Neural cell (in vitro differentiated cells): ENCODE results near the gene RBMS3. TPM values are rescaled to one million over a fixed set of nuclear protein-coding genes. Genes with fewer than 3 reads are reported as not detected.

Source experiments
- H2AFZ ChIP-seq: fragments of 200-600, 300-800 bp; sonication (generic), shearing (Covaris generic); 2 replicates; pipeline ENCODE4 v1.6.0; 2014; ENCODE audit warnings: low read depth, mild to moderate bottlenecking, antibody characterized with exemption, low read length, moderate library complexity
- H3F3A ChIP-seq: fragments of 200-600 bp; shearing (Covaris generic); 2 replicates; pipeline ENCODE4 v1.6.1; 2016; ENCODE audit warnings: mild to moderate bottlenecking, moderate library complexity, mixed read lengths, antibody characterized with exemption, low read length; ENCODE audit not compliant: insufficient read depth, poor library complexity, severe bottlenecking
- H3K27ac ChIP-seq: fragments of 200-600, 300-800 bp; sonication (generic), shearing (Covaris generic); 2 replicates; pipeline ENCODE4 v1.5.1; 2014; ENCODE audit warnings: mild to moderate bottlenecking, low read length, moderate library complexity
- H3K27me3 ChIP-seq: fragments of 300-800, 200-600 bp; sonication (generic), shearing (Covaris generic); 2 replicates; pipeline ENCODE4 v1.6.0; 2014; ENCODE audit warnings: mild to moderate bottlenecking, low read depth, low read length, moderate library complexity; ENCODE audit not compliant: insufficient read depth
- H3K36me3 ChIP-seq: fragments of 300-800, 200-600 bp; sonication (generic), shearing (Covaris generic); 2 replicates; pipeline ENCODE4 v1.5.1; 2014; ENCODE audit warnings: mild to moderate bottlenecking, antibody characterized with exemption, low read length, moderate library complexity; ENCODE audit not compliant: insufficient read depth
- H3K4me2 ChIP-seq: fragments of 300-800, 200-600 bp; sonication (generic), shearing (Covaris generic); 2 replicates; pipeline ENCODE4 v1.6.0; 2014; ENCODE audit warnings: mild to moderate bottlenecking, low read length
- H3K4me3 ChIP-seq: fragments of 300-800, 200-600 bp; sonication (generic), shearing (Covaris generic); 2 replicates; pipeline ENCODE4 v1.5.1; 2014; ENCODE audit warnings: mild to moderate bottlenecking, low read length, moderate library complexity
- H3K79me2 ChIP-seq: fragments of 200-600 bp; shearing (Covaris generic); replicated peaks from 2 replicates; pipeline ENCODE4 v1.6.0; 2014; ENCODE audit warnings: mild to moderate bottlenecking, low read length, moderate library complexity; ENCODE audit not compliant: insufficient read depth
- H3K9ac ChIP-seq: fragments of 300-800, 200-600 bp; sonication (generic), shearing (Covaris generic); 2 replicates; pipeline ENCODE4 v1.6.1; 2016; ENCODE audit warnings: mild to moderate bottlenecking, low read length, mixed read lengths
- H3K9me2 ChIP-seq: fragments of 200-600 bp; shearing (Covaris generic); 2 replicates; pipeline ENCODE4 v1.6.1; 2016; ENCODE audit warnings: mild to moderate bottlenecking, low read length, mixed read lengths; ENCODE audit not compliant: insufficient read depth
- H3K9me3 ChIP-seq: fragments of 200-600, 300-800 bp; sonication (generic), shearing (Covaris generic); 2 replicates; pipeline ENCODE4 v1.6.1; 2016; ENCODE audit warnings: mild to moderate bottlenecking, mixed run types, low read length, moderate library complexity, mixed read lengths
- H4K20me1 ChIP-seq: fragments of 200-600 bp; shearing (Covaris generic); 2 replicates; pipeline ENCODE4 v1.6.1; 2016; ENCODE audit warnings: mild to moderate bottlenecking, mixed run types; ENCODE audit not compliant: insufficient read depth
- EP300 ChIP-seq: fragments of 450-650 bp; conservative IDR thresholded peaks from 2 replicates; pipeline ENCODE4 v1.6.1; 2014; ENCODE audit warnings: antibody characterized with exemption, mild to moderate bottlenecking, moderate library complexity; ENCODE audit not compliant: poor library complexity, severe bottlenecking
- EZH2 ChIP-seq: fragments of 200-600, 300-800 bp; shearing (Covaris generic), sonication (generic); IDR thresholded peaks from 2 replicates; pipeline ENCODE4 v1.6.1; 2014; ENCODE audit warnings: antibody characterized with exemption, low read length, borderline replicate concordance, mild to moderate bottlenecking; ENCODE audit not compliant: insufficient read depth, poor library complexity, severe bottlenecking
- MXI1 ChIP-seq: fragments of 450-650 bp; conservative IDR thresholded peaks from 2 replicates; pipeline ENCODE4 v1.6.1; 2014; ENCODE audit warnings: antibody characterized with exemption, mild to moderate bottlenecking; ENCODE audit not compliant: poor library complexity, severe bottlenecking
- POLR2AphosphoS5 ChIP-seq: IDR thresholded peaks from 2 replicates; pipeline ENCODE4 v1.6.1; 2012
- RAD21 ChIP-seq: fragments of 450-650 bp; conservative IDR thresholded peaks from 2 replicates; pipeline ENCODE4 v1.6.1; 2014; ENCODE audit warnings: antibody characterized with exemption, mild to moderate bottlenecking, moderate library complexity
- SMC3 ChIP-seq: fragments of 450-650 bp; conservative IDR thresholded peaks from 2 replicates; pipeline ENCODE4 v1.6.1; 2014; ENCODE audit warnings: antibody characterized with exemption, mild to moderate bottlenecking, moderate library complexity; ENCODE audit not compliant: poor library complexity
- TAF1 ChIP-seq: IDR thresholded peaks from 2 replicates; pipeline ENCODE4 v1.6.1; 2012; ENCODE audit warnings: low read depth
- polyA plus RNA-seq: library from polyadenylated mRNA; depleted of rRNA; stranded (reverse); fragments of >200 nt; gene quantifications from 2 replicates; pipeline ENCODE4 v1.2.3, GENCODE V29; 2014
- TF ChIP-seq, protein P1 (sequence below): IDR thresholded peaks from 2 replicates; pipeline ENCODE4 v1.6.1; 2012; ENCODE audit warnings: borderline replicate concordance
- TF ChIP-seq, protein P2 (sequence below): fragments of 450-650 bp; IDR thresholded peaks from 2 replicates; pipeline ENCODE4 v1.5.1; 2014; ENCODE audit warnings: antibody characterized with exemption, mild to moderate bottlenecking, moderate library complexity; ENCODE audit not compliant: poor library complexity, severe bottlenecking

Gene RBMS3
- polyA plus RNA-seq, 1 donor from 2014 or later, result 0.53 TPM

DNA sequence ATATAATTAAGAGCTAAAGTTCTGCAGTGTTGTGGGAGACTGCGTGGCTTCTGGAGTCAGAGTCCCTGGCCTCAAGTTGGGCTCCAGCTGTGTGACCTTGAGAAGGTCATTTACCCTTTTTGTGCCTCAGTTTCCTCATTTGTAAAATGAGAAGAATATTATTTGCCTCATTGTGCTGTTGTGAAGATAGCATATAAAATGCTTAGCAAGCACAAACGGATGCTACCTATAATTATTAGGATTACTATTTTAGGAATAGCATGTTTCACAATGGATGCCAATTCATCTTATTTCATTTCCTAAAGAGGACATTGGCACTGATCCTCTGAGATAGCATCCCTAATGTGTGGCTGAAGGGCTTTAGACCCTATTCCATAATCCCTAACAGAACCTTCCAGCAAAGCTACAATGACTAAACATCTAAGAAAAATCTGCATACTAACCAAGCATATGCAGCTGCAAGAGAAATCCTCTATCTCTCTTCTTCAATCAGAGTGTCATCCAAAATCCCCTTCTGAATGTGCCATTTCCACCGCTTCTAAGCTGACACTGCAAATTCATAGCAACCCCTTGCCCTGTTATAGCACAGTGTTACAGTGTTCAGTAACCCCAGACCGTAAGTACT is 148.3 kb downstream of the RBMS3 start:
- H3K27ac ChIP-seq, result no peak overlapping the region
- no peaks in the 10 kb centered on the region for H3F3A ChIP-seq
- H3K4me2 ChIP-seq, result no peak overlapping the region
- no peaks in the 10 kb centered on the region for H3K9me3 ChIP-seq
- H3K9ac ChIP-seq, result no peak overlapping the region
- no peaks in the 10 kb centered on the region for H3K27me3 ChIP-seq
- no peaks in the 10 kb centered on the region for H3K9me2 ChIP-seq
- TF ChIP-seq, protein P1, sequence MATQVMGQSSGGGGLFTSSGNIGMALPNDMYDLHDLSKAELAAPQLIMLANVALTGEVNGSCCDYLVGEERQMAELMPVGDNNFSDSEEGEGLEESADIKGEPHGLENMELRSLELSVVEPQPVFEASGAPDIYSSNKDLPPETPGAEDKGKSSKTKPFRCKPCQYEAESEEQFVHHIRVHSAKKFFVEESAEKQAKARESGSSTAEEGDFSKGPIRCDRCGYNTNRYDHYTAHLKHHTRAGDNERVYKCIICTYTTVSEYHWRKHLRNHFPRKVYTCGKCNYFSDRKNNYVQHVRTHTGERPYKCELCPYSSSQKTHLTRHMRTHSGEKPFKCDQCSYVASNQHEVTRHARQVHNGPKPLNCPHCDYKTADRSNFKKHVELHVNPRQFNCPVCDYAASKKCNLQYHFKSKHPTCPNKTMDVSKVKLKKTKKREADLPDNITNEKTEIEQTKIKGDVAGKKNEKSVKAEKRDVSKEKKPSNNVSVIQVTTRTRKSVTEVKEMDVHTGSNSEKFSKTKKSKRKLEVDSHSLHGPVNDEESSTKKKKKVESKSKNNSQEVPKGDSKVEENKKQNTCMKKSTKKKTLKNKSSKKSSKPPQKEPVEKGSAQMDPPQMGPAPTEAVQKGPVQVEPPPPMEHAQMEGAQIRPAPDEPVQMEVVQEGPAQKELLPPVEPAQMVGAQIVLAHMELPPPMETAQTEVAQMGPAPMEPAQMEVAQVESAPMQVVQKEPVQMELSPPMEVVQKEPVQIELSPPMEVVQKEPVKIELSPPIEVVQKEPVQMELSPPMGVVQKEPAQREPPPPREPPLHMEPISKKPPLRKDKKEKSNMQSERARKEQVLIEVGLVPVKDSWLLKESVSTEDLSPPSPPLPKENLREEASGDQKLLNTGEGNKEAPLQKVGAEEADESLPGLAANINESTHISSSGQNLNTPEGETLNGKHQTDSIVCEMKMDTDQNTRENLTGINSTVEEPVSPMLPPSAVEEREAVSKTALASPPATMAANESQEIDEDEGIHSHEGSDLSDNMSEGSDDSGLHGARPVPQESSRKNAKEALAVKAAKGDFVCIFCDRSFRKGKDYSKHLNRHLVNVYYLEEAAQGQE, result no peak
- no peak for TF ChIP-seq POLR2AphosphoS5
- no peak for TF ChIP-seq EP300
- TF ChIP-seq MXI1, result no peak
- TF ChIP-seq TAF1, result no peak
- TF ChIP-seq EZH2, result no peak
- no peak for TF ChIP-seq SMC3
- no peak for TF ChIP-seq RAD21
- TF ChIP-seq, protein P2, sequence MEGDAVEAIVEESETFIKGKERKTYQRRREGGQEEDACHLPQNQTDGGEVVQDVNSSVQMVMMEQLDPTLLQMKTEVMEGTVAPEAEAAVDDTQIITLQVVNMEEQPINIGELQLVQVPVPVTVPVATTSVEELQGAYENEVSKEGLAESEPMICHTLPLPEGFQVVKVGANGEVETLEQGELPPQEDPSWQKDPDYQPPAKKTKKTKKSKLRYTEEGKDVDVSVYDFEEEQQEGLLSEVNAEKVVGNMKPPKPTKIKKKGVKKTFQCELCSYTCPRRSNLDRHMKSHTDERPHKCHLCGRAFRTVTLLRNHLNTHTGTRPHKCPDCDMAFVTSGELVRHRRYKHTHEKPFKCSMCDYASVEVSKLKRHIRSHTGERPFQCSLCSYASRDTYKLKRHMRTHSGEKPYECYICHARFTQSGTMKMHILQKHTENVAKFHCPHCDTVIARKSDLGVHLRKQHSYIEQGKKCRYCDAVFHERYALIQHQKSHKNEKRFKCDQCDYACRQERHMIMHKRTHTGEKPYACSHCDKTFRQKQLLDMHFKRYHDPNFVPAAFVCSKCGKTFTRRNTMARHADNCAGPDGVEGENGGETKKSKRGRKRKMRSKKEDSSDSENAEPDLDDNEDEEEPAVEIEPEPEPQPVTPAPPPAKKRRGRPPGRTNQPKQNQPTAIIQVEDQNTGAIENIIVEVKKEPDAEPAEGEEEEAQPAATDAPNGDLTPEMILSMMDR, result no peak
- H4K20me1 ChIP-seq, result no peaks in the 10 kb centered on the region
- H3K79me2 ChIP-seq, result no peaks in the 10 kb centered on the region
- no peak overlapping the region for H3K4me3 ChIP-seq
- H2AFZ ChIP-seq, result no peak overlapping the region
- no peaks in the 10 kb centered on the region for H3K36me3 ChIP-seq

DNA sequence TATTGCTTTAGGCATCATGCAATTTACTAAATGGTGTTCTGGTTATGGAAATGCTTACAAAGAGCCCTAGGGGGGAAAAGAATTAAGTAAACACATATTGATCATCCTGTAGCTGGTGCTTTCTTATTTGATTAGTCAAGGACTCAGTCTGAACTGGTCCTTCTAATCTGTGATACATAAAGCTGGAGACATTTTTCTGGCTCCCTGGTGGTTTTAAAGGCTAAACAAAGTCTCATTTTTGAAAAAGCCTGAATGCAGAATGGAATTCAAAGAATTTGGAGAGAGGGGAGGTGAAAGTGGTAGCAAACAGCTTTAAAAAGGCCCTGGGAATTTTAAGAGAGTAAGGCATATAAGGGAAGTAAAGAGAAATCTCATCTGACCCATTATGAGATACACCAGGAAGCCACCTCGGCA is 149.7 kb downstream of the RBMS3 start:
- Histone ChIP-seq H3F3A (no peaks in the 10 kb centered on the region), H3K27ac (no peak overlapping the region), H3K79me2 (no peaks in the 10 kb centered on the region), H3K4me3 (no peak overlapping the region), H3K36me3 (no peaks in the 10 kb centered on the region), H3K9me3 (no peaks in the 10 kb centered on the region), H3K9ac (no peak overlapping the region), H2AFZ (no peak overlapping the region), H3K9me2 (no peaks in the 10 kb centered on the region), H3K27me3 (no peaks in the 10 kb centered on the region), H3K4me2 (no peak overlapping the region), H4K20me1 (no peaks in the 10 kb centered on the region)
- TF ChIP-seq SMC3 (no peak), TAF1 (no peak), MXI1 (no peak), EZH2 (no peak), RAD21 (no peak), EP300 (no peak), POLR2AphosphoS5 (no peak)
- TF ChIP-seq, protein P2, result no peak
- TF ChIP-seq, protein P1, result no peak
